ENCODE measurements around the gene TRIM38.

Gene TRIM38

DNA sequence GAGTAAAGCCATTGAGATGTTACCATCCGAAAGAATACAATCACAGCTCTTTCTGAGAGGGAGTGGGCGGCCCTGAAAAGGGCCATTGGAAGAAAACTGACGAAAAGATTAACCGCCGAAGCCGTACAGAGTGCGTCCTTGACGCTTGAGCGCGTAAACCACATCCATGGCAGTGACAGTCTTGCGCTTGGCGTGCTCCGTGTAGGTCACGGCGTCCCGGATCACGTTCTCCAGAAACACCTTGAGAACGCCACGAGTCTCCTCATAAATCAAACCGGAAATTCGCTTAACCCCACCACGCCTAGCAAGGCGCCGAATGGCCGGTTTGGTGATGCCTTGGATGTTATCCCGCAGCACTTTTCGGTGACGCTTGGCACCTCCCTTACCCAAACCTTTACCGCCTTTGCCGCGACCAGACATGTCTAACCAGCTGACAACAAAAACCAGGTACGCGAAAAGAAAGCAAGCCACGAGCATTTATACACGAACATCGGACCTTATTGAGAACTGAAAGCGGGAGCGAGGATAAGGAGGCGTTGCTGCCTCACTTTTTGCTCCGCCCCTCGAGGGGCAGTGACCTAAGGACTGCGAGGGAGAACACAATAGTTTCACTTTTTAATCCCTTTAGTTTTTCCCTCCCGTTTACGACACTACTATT lies 64.4 kb downstream of the TRIM38 start (continued):
- TF ChIP-seq ZNF48 (tag by site-specific recombination; IDR thresholded peaks at IDR 0.05) (no peak), OVOL3 (tag by site-specific recombination; IDR thresholded peaks at IDR 0.05) (peak; percentile 41; the same call in 1 of the 2 replicates), PRDM1 (tag by site-specific recombination; IDR thresholded peaks at IDR 0.05) (peak; percentile 69), ZNF266 (tag by site-specific recombination; IDR thresholded peaks at IDR 0.05; ENCODE audit: low read depth) (no peak), ZBTB7A (tag by site-specific recombination; IDR thresholded peaks at IDR 0.05; ENCODE audit: low read depth) (0 out of 2 replicates have a peak, but pooled peaks have one; percentile 13), ZNF416 (tag by site-specific recombination; IDR thresholded peaks at IDR 0.05) (no peak), FEZF1 (tag by site-specific recombination; IDR thresholded peaks at IDR 0.05) (0 out of 2 replicates have a peak, but pooled peaks have one; percentile 35), HOXC10 (CRISPR knock-in tag; IDR thresholded peaks at IDR 0.05) (no peak), ZNF112 (tag by site-specific recombination; IDR thresholded peaks at IDR 0.05) (no peak), ZNF596 (tag by site-specific recombination; IDR thresholded peaks at IDR 0.05) (no peak), ZSCAN23 (tag by site-specific recombination; IDR thresholded peaks at IDR 0.05) (0 out of 2 replicates have a peak, but pooled peaks have one; percentile 83), ZNF354C (tag by site-specific recombination; IDR thresholded peaks at IDR 0.05; ENCODE audit: borderline replicate concordance, low read depth) (no peak), ZFP3 (tag by site-specific recombination; IDR thresholded peaks at IDR 0.05; ENCODE audit: low read depth) (no peak), ZNF544 (tag by site-specific recombination; IDR thresholded peaks at IDR 0.05) (no peak), ZNF600 (tag by site-specific recombination; IDR thresholded peaks at IDR 0.05) (0 out of 2 replicates have a peak, but pooled peaks have one; percentile 12), ZNF302 (tag by site-specific recombination; IDR thresholded peaks at IDR 0.05; ENCODE audit: low read depth) (no peak), ZBTB20 (tag by site-specific recombination; IDR thresholded peaks at IDR 0.05) (no peak), HIC1 (tag by site-specific recombination; IDR thresholded peaks at IDR 0.05) (peak; percentile 93), ZNF133 (tag by site-specific recombination; IDR thresholded peaks at IDR 0.05) (no peak), ZNF561 (tag by site-specific recombination; IDR thresholded peaks at IDR 0.05; ENCODE audit: borderline replicate concordance) (peak; percentile 59; the same call in 1 of the 2 replicates), ZNF514 (tag by site-specific recombination; IDR thresholded peaks at IDR 0.05) (no peak), ZNF324 (tag by site-specific recombination; IDR thresholded peaks at IDR 0.05) (peak; percentile 59; the same call in 1 of the 2 replicates), YY2 (tag by site-specific recombination; IDR thresholded peaks at IDR 0.05) (no peak), ZNF404 (tag by site-specific recombination; IDR thresholded peaks at IDR 0.05) (no peak)
- TF ChIP-seq, protein P1, sequence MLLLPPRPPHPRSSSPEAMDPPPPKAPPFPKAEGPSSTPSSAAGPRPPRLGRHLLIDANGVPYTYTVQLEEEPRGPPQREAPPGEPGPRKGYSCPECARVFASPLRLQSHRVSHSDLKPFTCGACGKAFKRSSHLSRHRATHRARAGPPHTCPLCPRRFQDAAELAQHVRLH (tag by site-specific recombination; IDR thresholded peaks at IDR 0.05): peak; percentile 88
- TF ChIP-seq, protein P2, sequence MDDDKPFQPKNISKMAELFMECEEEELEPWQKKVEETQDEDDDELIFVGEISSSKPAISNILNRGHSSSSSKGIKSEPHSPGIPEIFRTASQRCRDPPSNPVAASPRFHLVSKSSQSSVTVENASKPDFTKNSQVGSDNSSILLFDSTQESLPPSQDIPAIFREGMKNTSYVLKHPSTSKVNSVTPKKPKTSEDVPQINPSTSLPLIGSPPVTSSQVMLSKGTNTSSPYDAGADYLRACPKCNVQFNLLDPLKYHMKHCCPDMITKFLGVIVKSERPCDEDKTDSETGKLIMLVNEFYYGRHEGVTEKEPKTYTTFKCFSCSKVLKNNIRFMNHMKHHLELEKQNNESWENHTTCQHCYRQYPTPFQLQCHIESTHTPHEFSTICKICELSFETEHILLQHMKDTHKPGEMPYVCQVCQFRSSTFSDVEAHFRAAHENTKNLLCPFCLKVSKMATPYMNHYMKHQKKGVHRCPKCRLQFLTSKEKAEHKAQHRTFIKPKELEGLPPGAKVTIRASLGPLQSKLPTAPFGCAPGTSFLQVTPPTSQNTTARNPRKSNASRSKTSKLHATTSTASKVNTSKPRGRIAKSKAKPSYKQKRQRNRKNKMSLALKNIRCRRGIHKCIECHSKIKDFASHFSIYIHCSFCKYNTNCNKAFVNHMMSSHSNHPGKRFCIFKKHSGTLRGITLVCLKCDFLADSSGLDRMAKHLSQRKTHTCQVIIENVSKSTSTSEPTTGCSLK (tag by site-specific recombination; IDR thresholded peaks at IDR 0.05): no peak
- TF ChIP-seq, protein P3, sequence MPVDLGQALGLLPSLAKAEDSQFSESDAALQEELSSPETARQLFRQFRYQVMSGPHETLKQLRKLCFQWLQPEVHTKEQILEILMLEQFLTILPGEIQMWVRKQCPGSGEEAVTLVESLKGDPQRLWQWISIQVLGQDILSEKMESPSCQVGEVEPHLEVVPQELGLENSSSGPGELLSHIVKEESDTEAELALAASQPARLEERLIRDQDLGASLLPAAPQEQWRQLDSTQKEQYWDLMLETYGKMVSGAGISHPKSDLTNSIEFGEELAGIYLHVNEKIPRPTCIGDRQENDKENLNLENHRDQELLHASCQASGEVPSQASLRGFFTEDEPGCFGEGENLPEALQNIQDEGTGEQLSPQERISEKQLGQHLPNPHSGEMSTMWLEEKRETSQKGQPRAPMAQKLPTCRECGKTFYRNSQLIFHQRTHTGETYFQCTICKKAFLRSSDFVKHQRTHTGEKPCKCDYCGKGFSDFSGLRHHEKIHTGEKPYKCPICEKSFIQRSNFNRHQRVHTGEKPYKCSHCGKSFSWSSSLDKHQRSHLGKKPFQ (tag by site-specific recombination; IDR thresholded peaks at IDR 0.05): peak; percentile 29; the same call in 1 of the 2 replicates
- TF ChIP-seq, protein P4, sequence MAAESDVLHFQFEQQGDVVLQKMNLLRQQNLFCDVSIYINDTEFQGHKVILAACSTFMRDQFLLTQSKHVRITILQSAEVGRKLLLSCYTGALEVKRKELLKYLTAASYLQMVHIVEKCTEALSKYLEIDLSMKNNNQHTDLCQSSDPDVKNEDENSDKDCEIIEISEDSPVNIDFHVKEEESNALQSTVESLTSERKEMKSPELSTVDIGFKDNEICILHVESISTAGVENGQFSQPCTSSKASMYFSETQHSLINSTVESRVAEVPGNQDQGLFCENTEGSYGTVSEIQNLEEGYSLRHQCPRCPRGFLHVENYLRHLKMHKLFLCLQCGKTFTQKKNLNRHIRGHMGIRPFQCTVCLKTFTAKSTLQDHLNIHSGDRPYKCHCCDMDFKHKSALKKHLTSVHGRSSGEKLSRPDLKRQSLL (tag by site-specific recombination; IDR thresholded peaks at IDR 0.05): no peak
- TF ChIP-seq, protein P5, sequence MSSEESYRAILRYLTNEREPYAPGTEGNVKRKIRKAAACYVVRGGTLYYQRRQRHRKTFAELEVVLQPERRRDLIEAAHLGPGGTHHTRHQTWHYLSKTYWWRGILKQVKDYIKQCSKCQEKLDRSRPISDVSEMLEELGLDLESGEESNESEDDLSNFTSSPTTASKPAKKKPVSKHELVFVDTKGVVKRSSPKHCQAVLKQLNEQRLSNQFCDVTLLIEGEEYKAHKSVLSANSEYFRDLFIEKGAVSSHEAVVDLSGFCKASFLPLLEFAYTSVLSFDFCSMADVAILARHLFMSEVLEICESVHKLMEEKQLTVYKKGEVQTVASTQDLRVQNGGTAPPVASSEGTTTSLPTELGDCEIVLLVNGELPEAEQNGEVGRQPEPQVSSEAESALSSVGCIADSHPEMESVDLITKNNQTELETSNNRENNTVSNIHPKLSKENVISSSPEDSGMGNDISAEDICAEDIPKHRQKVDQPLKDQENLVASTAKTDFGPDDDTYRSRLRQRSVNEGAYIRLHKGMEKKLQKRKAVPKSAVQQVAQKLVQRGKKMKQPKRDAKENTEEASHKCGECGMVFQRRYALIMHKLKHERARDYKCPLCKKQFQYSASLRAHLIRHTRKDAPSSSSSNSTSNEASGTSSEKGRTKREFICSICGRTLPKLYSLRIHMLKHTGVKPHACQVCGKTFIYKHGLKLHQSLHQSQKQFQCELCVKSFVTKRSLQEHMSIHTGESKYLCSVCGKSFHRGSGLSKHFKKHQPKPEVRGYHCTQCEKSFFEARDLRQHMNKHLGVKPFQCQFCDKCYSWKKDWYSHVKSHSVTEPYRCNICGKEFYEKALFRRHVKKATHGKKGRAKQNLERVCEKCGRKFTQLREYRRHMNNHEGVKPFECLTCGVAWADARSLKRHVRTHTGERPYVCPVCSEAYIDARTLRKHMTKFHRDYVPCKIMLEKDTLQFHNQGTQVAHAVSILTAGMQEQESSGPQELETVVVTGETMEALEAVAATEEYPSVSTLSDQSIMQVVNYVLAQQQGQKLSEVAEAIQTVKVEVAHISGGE (tag by site-specific recombination; conservative IDR thresholded peaks at IDR 0.05; ENCODE audit: low read depth): no peak; the same call in 1 of the 2 replicates
